Breast epithelium (tissue), 4 donors: ENCODE data around the gene HDAC4. TPM values are rescaled to one million over a fixed set of nuclear protein-coding genes. Genes with fewer than 3 reads are reported as not detected.

Experiments
- DNase-seq, 2 donors: peaks; one replicate each; pipeline ENCODE4 v3.0.0-alpha.2; 2019; ENCODE audit warnings: low spot score in 2 of 2
- H3K27ac ChIP-seq, 2 donors: fragments of 200-600 bp; sonication (generic) in 1 of 2; one replicate each; pipeline ENCODE4 v1.5.1; 2016 to 2019; ENCODE audit warnings: mild to moderate bottlenecking in 1 of 2
- H3K27me3 ChIP-seq, 2 donors: fragments of 200-600 bp; sonication (generic) in 1 of 2; one replicate each; pipeline versions ENCODE4 v1.5.1 to v1.6.0; 2017 to 2019; ENCODE audit warnings: control low read depth in 1 of 2, mild to moderate bottlenecking in 1 of 2
- H3K36me3 ChIP-seq: fragments of 200-600 bp; one replicate; pipeline ENCODE4 v1.5.1; 2019
- H3K4me1 ChIP-seq, 2 donors: fragments of 200-600 bp; sonication (generic); one replicate each; pipeline ENCODE4 v1.5.1; 2016 to 2019; ENCODE audit warnings: control low read depth in 1 of 2
- H3K4me3 ChIP-seq, 3 donors: fragments of 200-600 bp; sonication (generic); 1 replicate in 2 of 3; 2 replicates in 1 of 3; pipeline ENCODE4 v1.5.1; 2016 to 2019; ENCODE audit warnings: mild to moderate bottlenecking in 3 of 3, moderate library complexity in 2 of 3
- H3K9me3 ChIP-seq, 2 donors: fragments of 200-600 bp; sonication (generic) in 1 of 2; one replicate each; pipeline ENCODE4 v1.5.1; 2016 to 2019; ENCODE audit warnings: control low read depth in 1 of 2
- CTCF ChIP-seq, 3 donors: fragments of 450-650 bp; IDR thresholded peaks; one replicate each; pipeline ENCODE4 v1.5.1; 2016 to 2017; ENCODE audit warnings: antibody characterized with exemption in 3 of 3, mild to moderate bottlenecking in 3 of 3, moderate library complexity in 3 of 3
- POLR2A ChIP-seq: fragments of 450-650 bp; IDR thresholded peaks from one replicate; pipeline ENCODE4 v1.6.1; 2016; ENCODE audit warnings: antibody characterized with exemption, mild to moderate bottlenecking, moderate library complexity
- POLR2AphosphoS5 ChIP-seq, 3 donors: sonication (generic); formaldehyde crosslinking; IDR thresholded peaks; one replicate each; pipeline ENCODE4 v1.6.1; 2017; ENCODE audit warnings: antibody characterized with exemption in 3 of 3
- intact Hi-C: fragments of 100-400 bp; cut with DNase I; formaldehyde crosslinking; loops from one replicate; pipeline ENCODE4 v1.15.1; 2023; ENCODE audit warnings: low total_unique reads
- total RNA-seq, 3 donors: library from RNA; depleted of rRNA; stranded (reverse); fragments of >200 nt; gene quantifications; one replicate each; pipeline ENCODE4 v1.1.0, GENCODE V29; 2016

The HDAC4 gene
- total RNA-seq, 3 donors from 2014 or later = 20.3 to 36.0 (median 32.8) TPM

GRCh38 chr2:239089884-239090283, 310.9 kb downstream of the HDAC4 start:
- H3K4me3 ChIP-seq = no peak overlapping the region
- no peaks in the 10 kb centered on the region for H3K4me1 ChIP-seq
- TF ChIP-seq CTCF (IDR thresholded peaks at IDR 0.05) (no peak), POLR2AphosphoS5 (IDR thresholded peaks at IDR 0.05) (no peak), POLR2A (no peak)
- no peak for DNase-seq
- no peak overlapping the region for H3K27ac ChIP-seq
- H3K9me3 ChIP-seq = no peaks in the 10 kb centered on the region
- no peaks in the 10 kb centered on the region for H3K27me3 ChIP-seq
- intact Hi-C loops = no loop called here
- H3K36me3 ChIP-seq = no peaks in the 10 kb centered on the region

GRCh38 chr2:239087046-239087710, 313.6 kb downstream of the HDAC4 start:
- no peak for TF ChIP-seq POLR2A
- TF ChIP-seq POLR2AphosphoS5 (IDR thresholded peaks at IDR 0.05) = no peak
- no peak for TF ChIP-seq CTCF (IDR thresholded peaks at IDR 0.05)
- Histone ChIP-seq H3K9me3 (no peaks in the 10 kb centered on the region), H3K4me3 (no peak overlapping the region), H3K4me1 (no peaks in the 10 kb centered on the region), H3K27ac (no peak overlapping the region), H3K27me3 (no peaks in the 10 kb centered on the region), H3K36me3 (no peaks in the 10 kb centered on the region)
- intact Hi-C loops = no loop called here
- DNase-seq = no peak

GRCh38 chr2:239086325-239087020, 314.3 kb downstream of the HDAC4 start:
- DNase-seq = no peak
- Histone ChIP-seq H3K4me3 (no peak overlapping the region), H3K4me1 (no peaks in the 10 kb centered on the region), H3K27me3 (no peaks in the 10 kb centered on the region), H3K27ac (no peak overlapping the region), H3K9me3 (no peaks in the 10 kb centered on the region), H3K36me3 (no peaks in the 10 kb centered on the region)
- TF ChIP-seq POLR2AphosphoS5 (IDR thresholded peaks at IDR 0.05) (no peak), POLR2A (no peak), CTCF (IDR thresholded peaks at IDR 0.05) (no peak)
- intact Hi-C loops = no loop called here

GRCh38 chr2:239085201-239085992, 315.4 kb downstream of the HDAC4 start:
- intact Hi-C loops = no loop called here
- Histone ChIP-seq H3K4me3 (peak overlapping the region in 1 of 3 donors; percentile 4), H3K9me3 (no peaks in the 10 kb centered on the region), H3K27me3 (no peaks in the 10 kb centered on the region), H3K36me3 (no peaks in the 10 kb centered on the region), H3K27ac (no peak overlapping the region), H3K4me1 (no peaks in the 10 kb centered on the region)
- DNase-seq = no peak
- TF ChIP-seq CTCF (IDR thresholded peaks at IDR 0.05) (no peak), POLR2A (no peak), POLR2AphosphoS5 (IDR thresholded peaks at IDR 0.05) (no peak)

GRCh38 chr2:239084007-239084406, 316.8 kb downstream of the HDAC4 start:
- H3K9me3 ChIP-seq = no peaks in the 10 kb centered on the region
- intact Hi-C loops = no loop called here
- no peaks in the 10 kb centered on the region for H3K4me1 ChIP-seq
- no peak overlapping the region for H3K4me3 ChIP-seq
- no peaks in the 10 kb centered on the region for H3K36me3 ChIP-seq
- H3K27me3 ChIP-seq = no peaks in the 10 kb centered on the region
- no peak overlapping the region for H3K27ac ChIP-seq
- TF ChIP-seq CTCF (IDR thresholded peaks at IDR 0.05) (no peak), POLR2AphosphoS5 (IDR thresholded peaks at IDR 0.05) (no peak), POLR2A (no peak)
- DNase-seq = no peak
